HG03060 (cell line): ENCODE results near the gene AP5S1.

ENCODE experiments used
- ATAC-seq: cut with Tn5 transposase; IDR thresholded peaks from one replicate; pipeline ENCODE4 v1.9.1; 2021; ENCODE audit warnings: low read depth, moderate number of reproducible peaks; ENCODE audit not compliant: unreplicated experiment

AP5S1 gene

DNA sequence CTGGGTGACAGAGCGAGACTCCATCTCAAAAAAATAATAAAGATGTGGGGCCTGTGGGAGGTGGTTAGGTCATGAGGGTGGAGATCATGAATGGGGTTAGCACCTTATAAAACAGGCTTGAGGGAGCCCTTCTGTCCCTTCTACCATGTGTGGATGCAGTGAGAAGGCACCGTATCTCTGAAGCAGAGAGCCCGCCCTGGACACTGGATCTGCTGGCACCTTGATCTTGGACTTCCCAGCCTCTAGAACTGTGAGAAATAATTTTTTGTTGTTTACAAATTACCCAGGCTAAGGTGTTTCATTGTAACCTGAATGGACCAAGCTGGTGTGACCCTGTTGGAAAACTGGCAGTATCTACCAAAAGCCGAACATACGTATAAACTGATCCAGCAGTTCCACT is 53.2 kb downstream of the AP5S1 start:
- ATAC-seq: no peak

DNA sequence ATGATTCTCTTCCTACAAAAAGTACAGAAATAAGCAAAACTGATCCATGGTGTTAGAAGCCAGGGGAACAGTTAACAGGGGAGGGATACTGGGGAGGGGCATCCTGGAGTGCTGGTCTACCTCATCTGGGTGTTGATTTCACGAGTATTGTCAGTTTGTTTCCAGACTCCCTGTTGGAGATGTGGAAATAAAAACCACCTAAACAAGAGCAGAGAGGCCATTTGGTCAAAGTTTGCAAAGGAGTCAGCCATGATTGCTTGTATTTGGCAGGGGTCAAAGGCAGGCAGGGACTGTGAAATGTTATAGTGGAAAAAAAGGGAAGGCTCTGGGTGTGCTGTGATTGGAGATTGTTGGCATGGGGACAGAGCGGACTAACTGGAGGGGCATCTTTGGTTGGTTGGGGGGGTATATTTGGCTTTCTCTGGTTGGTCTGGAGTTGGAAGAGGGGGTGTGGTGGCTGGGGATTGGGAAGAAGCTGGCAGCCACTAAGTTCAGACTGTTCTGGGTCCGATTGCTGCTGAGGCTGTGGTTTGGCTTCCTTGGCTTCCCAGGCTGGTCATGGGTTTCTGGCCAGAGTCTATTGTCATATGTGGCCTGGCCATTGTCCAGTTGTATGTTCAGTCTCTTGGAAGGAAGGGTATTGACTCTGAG is 54.0 kb downstream of the AP5S1 start:
- no peak for ATAC-seq

DNA sequence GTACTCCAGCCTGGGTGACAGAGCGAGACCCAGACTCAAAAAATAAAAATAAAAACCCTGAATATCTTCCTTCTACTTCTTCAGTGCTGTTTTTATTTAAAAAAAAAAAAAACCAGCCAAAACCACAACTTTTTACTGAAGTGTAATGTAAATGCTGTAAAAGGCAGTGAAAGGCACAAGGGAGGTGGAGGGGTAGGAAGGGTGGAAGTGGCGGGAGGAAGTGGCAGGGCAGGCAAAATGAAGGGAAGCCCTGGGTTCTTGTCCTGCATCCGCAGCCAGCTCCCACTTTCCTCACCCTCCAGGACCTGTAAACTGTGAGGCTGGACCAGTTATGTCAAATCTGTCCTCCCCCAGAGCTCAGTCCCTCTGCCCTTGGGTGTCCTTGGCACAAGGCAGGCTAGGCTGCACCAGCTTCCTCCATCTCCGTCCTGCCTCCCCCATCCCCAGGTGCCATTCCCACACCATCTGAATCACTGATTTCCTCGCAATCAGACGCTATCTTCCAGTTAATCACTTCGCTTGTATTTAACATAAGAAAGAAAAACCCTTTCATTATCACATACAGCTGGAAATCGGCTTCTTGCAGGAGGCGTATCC is 55.1 kb downstream of the AP5S1 start:
- no peak for ATAC-seq

DNA sequence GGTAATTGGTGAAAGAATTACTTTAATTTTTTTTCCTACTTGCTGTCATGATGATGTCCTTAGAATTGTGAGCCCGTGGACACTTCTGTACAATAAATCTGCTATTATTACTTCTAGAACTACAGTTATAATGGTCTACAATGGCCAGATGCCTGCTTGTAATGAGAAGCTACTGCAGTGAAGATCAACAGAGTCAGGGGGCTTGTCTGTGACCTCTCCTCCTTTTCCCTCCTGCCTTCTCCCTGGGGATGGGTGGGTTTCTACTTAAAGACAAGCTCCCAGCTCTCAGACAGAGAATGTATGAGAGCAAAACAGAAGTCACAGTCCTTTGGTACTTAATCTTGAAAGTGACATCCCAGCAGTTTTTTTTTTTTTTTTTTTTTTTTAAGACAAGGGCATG is 55.7 kb downstream of the AP5S1 start:
- ATAC-seq: no peak

DNA sequence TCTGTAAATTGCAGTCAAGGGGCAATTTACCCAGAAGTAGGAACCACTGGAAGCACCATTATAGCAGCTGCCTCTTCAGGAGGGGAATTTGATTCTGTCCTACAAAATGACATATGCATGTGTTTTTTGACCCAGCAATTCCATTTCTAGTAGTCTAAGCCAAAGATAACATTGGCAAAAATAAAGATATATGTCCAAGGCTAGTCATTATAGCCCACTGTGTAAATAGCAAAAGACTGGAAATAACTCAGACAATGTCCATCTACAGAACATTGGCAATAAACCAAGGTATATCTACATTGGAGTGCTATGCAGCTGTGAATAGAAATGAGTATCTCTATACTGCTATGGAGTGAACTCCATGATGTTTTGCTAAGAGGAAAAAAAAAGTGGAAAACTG is 56.3 kb downstream of the AP5S1 start:
- no peak for ATAC-seq
